IMR-90 (cell line): ENCODE results near the gene CD2AP. TPM values are rescaled to one million over a fixed set of nuclear protein-coding genes. Genes with fewer than 3 reads are reported as not detected.

Source experiments
- ATAC-seq: fragments of 200-7000 bp; cut with Tn5 transposase; 2 replicates; pipeline ENCODE4 v1.9.1; 2020; ENCODE audit warnings: low read depth, mild to moderate bottlenecking, moderate library complexity
- BruUV-seq: library from RNA; stranded (reverse); fragments of 400-500 nt; replicated peaks from 2 replicates; lab custom pipeline; 2021; lab: Mats Ljungman, UMichigan
- CTCF ChIA-PET: fragments of 300-600 bp; formaldehyde crosslinking; extraction: SDS; loops from one replicate; lab custom pipeline; 2021; ENCODE audit warnings: antibody characterized with exemption; lab: Yijun Ruan, JAX
- POLR2A ChIA-PET: fragments of 300-600 bp; sonication (Branson Sonifier 250); formaldehyde crosslinking; loops from one replicate; lab custom pipeline; 2022; ENCODE audit warnings: antibody characterized with exemption; ENCODE audit not compliant: unreplicated experiment; lab: Charles Lee
- DNase-seq: peaks from one replicate; pipeline ENCODE4 v3.0.0; 2013
- H2AFZ ChIP-seq: replicated peaks from 2 replicates; pipeline ENCODE3; 2013; ENCODE audit warnings: low read length, mild to moderate bottlenecking; ENCODE audit not compliant: poor library complexity
- H2AK5ac ChIP-seq: 2 replicates; pipeline ENCODE4 v1.6.1; 2013; ENCODE audit warnings: low read depth, low read length, inconsistent platforms
- H2AK9ac ChIP-seq: replicated peaks from 2 replicates; pipeline ENCODE3; 2013; ENCODE audit warnings: mild to moderate bottlenecking, low read depth, low read length, moderate library complexity; ENCODE audit not compliant: poor library complexity
- H2BK120ac ChIP-seq: 2 replicates; pipeline ENCODE4 v1.6.1; 2013; ENCODE audit warnings: low read depth, low read length, inconsistent platforms
- H2BK15ac ChIP-seq: 3 replicates; pipeline ENCODE4 v1.6.1; 2013; ENCODE audit warnings: low read depth, low read length, inconsistent platforms
- H2BK20ac ChIP-seq: 2 replicates; pipeline ENCODE4 v1.6.1; 2013; ENCODE audit warnings: low read depth, mild to moderate bottlenecking, inconsistent platforms, low read length, moderate library complexity
- H2BK5ac ChIP-seq: 2 replicates; pipeline ENCODE4 v1.6.1; 2013; ENCODE audit warnings: mild to moderate bottlenecking, low read depth, low read length, inconsistent platforms; ENCODE audit not compliant: poor library complexity, severe bottlenecking
- H3K14ac ChIP-seq: replicated peaks from 2 replicates; pipeline ENCODE4 v1.6.1; 2013; ENCODE audit warnings: low read depth, low read length, inconsistent platforms
- H3K18ac ChIP-seq: 2 replicates; pipeline ENCODE4 v1.6.1; 2013; ENCODE audit warnings: low read depth, low read length, control low read depth
- H3K23ac ChIP-seq: 2 replicates; pipeline ENCODE4 v1.6.1; 2013; ENCODE audit warnings: low read depth, low read length, inconsistent platforms
- H3K27ac ChIP-seq: 2 replicates; pipeline ENCODE4 v1.5.1; 2013; ENCODE audit warnings: mild to moderate bottlenecking, control low read depth, low read length; ENCODE audit not compliant: insufficient read depth
- H3K27me3 ChIP-seq: 2 replicates; pipeline ENCODE4 v1.6.1; 2013; ENCODE audit warnings: low read length; ENCODE audit not compliant: control insufficient read depth, insufficient read depth
- H3K36me3 ChIP-seq: 2 replicates; pipeline ENCODE4 v1.6.1; 2013; ENCODE audit warnings: low read length, mixed read lengths; ENCODE audit not compliant: control insufficient read depth, insufficient read depth
- H3K4ac ChIP-seq: 2 replicates; pipeline ENCODE4 v1.6.1; 2013; ENCODE audit warnings: low read depth, low read length, inconsistent platforms
- H3K4me1 ChIP-seq: 2 replicates; pipeline ENCODE4 v1.6.1; 2013; ENCODE audit warnings: low read length, mixed read lengths; ENCODE audit not compliant: control insufficient read depth, insufficient read depth
- H3K4me2 ChIP-seq: 2 replicates; pipeline ENCODE4 v1.6.1; 2013; ENCODE audit warnings: low read depth, mild to moderate bottlenecking, control low read depth, low read length, moderate library complexity
- H3K4me3 ChIP-seq: 2 replicates; pipeline ENCODE4 v1.5.1; 2013; ENCODE audit warnings: low read depth, mild to moderate bottlenecking, control low read depth, low read length, moderate library complexity; ENCODE audit not compliant: insufficient read depth
- H3K56ac ChIP-seq: 2 replicates; pipeline ENCODE4 v1.6.1; 2013; ENCODE audit warnings: low read length, inconsistent platforms; ENCODE audit not compliant: insufficient read depth; ENCODE audit errors: extremely low read depth
- H3K79me1 ChIP-seq, 2 experiments: 2 replicates each; pipeline ENCODE4 v1.6.1; 2013; ENCODE audit warnings: low read length in 2 of 2, inconsistent platforms in 1 of 2, low read depth in 1 of 2
- H3K9ac ChIP-seq: 2 replicates; pipeline ENCODE4 v1.6.1; 2013; ENCODE audit warnings: low read depth, low read length, control low read depth
- H3K9me1 ChIP-seq: 2 replicates; pipeline ENCODE4 v1.6.1; 2013; ENCODE audit warnings: low read length, inconsistent platforms; ENCODE audit not compliant: insufficient read depth
- H3K9me3 ChIP-seq: 2 replicates; pipeline ENCODE4 v1.6.1; 2013; ENCODE audit warnings: low read length; ENCODE audit not compliant: control insufficient read depth, insufficient read depth
- H4K20me1 ChIP-seq: 2 replicates; pipeline ENCODE4 v1.6.1; 2013; ENCODE audit warnings: low read length, inconsistent platforms; ENCODE audit not compliant: insufficient read depth
- H4K5ac ChIP-seq: 2 replicates; pipeline ENCODE4 v1.6.1; 2013; ENCODE audit warnings: mild to moderate bottlenecking, low read depth, low read length, control low read depth
- H4K8ac ChIP-seq, 2 experiments: 2 replicates each; pipeline ENCODE4 v1.6.1; 2013; ENCODE audit warnings: low read depth in 2 of 2, low read length in 2 of 2, control low read depth in 1 of 2, inconsistent platforms in 1 of 2
- H4K91ac ChIP-seq: 2 replicates; pipeline ENCODE4 v1.6.1; 2013; ENCODE audit warnings: low read depth, low read length, inconsistent platforms; ENCODE audit not compliant: insufficient read depth
- CHD1 ChIP-seq: IDR thresholded peaks from 2 replicates; pipeline ENCODE4 v1.6.1; 2012; ENCODE audit warnings: low read depth, low read length, improper control_type of control experiment
- FOS ChIP-seq: fragments of 150-350 bp; IDR thresholded peaks from 2 replicates; pipeline ENCODE4 v1.6.1; 2016; ENCODE audit warnings: low read depth, low read length
- MAFK ChIP-seq: IDR thresholded peaks from 2 replicates; pipeline ENCODE4 v1.6.1; 2012; ENCODE audit warnings: low read depth, low read length, improper control_type of control experiment
- MXI1 ChIP-seq: IDR thresholded peaks from 2 replicates; pipeline ENCODE4 v1.6.1; 2012; ENCODE audit warnings: low read depth, mild to moderate bottlenecking, low read length, moderate library complexity, borderline replicate concordance
- RFX5 ChIP-seq: IDR thresholded peaks from 2 replicates; pipeline ENCODE4 v1.8.0; 2012; ENCODE audit warnings: low read depth, mild to moderate bottlenecking, low read length, moderate library complexity
- SMC3 ChIP-seq: fragments of 150-350 bp; IDR thresholded peaks from 2 replicates; pipeline ENCODE4 v1.6.1; 2016; ENCODE audit warnings: low read depth, mild to moderate bottlenecking, antibody characterized with exemption, low read length, moderate library complexity
- WGBS, 2 experiments: methylation state at CpG; one replicate each; pipeline versions ENCODE4 v1.1.5 to v1.1.7; 2013; ENCODE audit warnings: missing lambda C conversion rate in 2 of 2; ENCODE audit not compliant: insufficient read length in 1 of 2; ENCODE audit errors: extremely low coverage in 2 of 2; 5-methylcytosine and 5-hydroxymethylcytosine counted together
- dilution Hi-C: fragments of 300-500 bp; cut with HindIII; formaldehyde crosslinking; loops from one replicate; pipeline ENCODE4 v1.14.3; 2018; ENCODE audit warnings: low sequenced_read_pairs; ENCODE audit not compliant: unreplicated experiment
- in situ Hi-C: fragments of 300-500 bp; cut with MboI; formaldehyde crosslinking; loops from 3 replicates; pipeline ENCODE4 v1.14.3; 2019; ENCODE audit warnings: low sequenced_read_pairs, inconsistent platforms, mixed read lengths
- intact Hi-C: fragments of 100-400 bp; cut with micrococcal nuclease; formaldehyde crosslinking; loops from 2 replicates; pipeline ENCODE4 v1.10.0; 2022
- polyA plus RNA-seq, 3 experiments: library from polyadenylated mRNA; depleted of rRNA; stranded (reverse); fragments of >200 nt; gene quantifications; 2 replicates each; pipeline ENCODE4 v1.2.3, GENCODE V29; 2012; ENCODE audit warnings: low replicate concordance in 1 of 3
- total RNA-seq: library from RNA; depleted of rRNA; stranded (reverse); fragments of >200 nt; gene quantifications from 2 replicates; pipeline ENCODE4 v1.2.3, GENCODE V29; 2012
- TF ChIP-seq, protein P1 (sequence below): fragments of 150-350 bp; IDR thresholded peaks from 2 replicates; pipeline ENCODE4 v1.6.1; 2016; ENCODE audit warnings: low read depth, mild to moderate bottlenecking, low read length, moderate library complexity, borderline replicate concordance
- TF ChIP-seq, protein P2 (sequence below): fragments of 150-350 bp; IDR thresholded peaks from 2 replicates; pipeline ENCODE4 v1.6.1; 2017; ENCODE audit warnings: mild to moderate bottlenecking, antibody characterized with exemption, low read length, low read depth

Gene CD2AP
- total and polyA plus RNA-seq, 2 of the 4 experiments (the other 2 are of a cell fraction), result 5.3 to 7.5 TPM

DNA sequence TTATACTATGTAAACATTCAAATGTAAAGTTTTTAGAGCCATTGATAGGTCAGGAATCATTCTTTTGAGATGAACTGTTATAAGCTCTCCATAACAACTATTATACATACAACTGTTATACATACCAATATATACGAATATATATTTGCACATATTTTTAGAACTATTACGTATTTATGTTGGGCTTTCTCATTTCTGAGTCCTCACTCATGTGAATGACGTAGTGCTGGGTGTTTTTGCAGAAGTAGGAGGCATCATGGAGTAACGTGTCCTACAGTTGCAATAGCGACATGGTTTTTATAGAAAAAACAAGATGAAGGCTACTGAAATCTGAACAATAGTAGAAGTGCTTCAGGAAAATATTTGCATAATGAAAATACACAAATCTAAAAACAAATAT is 184.4 kb downstream of the CD2AP start:
- CTCF ChIA-PET, result no interaction called here

More for the DNA sequence above, 184.4 kb downstream of the CD2AP start:
- H3K14ac ChIP-seq, result no peak overlapping the region
- no peak overlapping the region for H2AK9ac ChIP-seq
- POLR2A ChIA-PET, result no interaction called here
- no peak overlapping the region for H3K9ac ChIP-seq
- no peak overlapping the region for H3K23ac ChIP-seq
- in situ Hi-C loops, result no loop called here
- intact Hi-C loops, result no loop called here
- no CpG with 5 or more reads among the region's 5 CpGs for WGBS, 2 experiments
- no peak overlapping the region for H2AK5ac ChIP-seq
- H2BK20ac ChIP-seq, result no peak overlapping the region
- no peaks in the 10 kb centered on the region for H3K36me3 ChIP-seq
- no peak overlapping the region for H3K27ac ChIP-seq
- no peak for TF ChIP-seq MXI1
- TF ChIP-seq SMC3, result no peak
- TF ChIP-seq, protein P1, sequence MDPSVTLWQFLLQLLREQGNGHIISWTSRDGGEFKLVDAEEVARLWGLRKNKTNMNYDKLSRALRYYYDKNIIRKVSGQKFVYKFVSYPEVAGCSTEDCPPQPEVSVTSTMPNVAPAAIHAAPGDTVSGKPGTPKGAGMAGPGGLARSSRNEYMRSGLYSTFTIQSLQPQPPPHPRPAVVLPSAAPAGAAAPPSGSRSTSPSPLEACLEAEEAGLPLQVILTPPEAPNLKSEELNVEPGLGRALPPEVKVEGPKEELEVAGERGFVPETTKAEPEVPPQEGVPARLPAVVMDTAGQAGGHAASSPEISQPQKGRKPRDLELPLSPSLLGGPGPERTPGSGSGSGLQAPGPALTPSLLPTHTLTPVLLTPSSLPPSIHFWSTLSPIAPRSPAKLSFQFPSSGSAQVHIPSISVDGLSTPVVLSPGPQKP, result no peak
- TF ChIP-seq, protein P2, sequence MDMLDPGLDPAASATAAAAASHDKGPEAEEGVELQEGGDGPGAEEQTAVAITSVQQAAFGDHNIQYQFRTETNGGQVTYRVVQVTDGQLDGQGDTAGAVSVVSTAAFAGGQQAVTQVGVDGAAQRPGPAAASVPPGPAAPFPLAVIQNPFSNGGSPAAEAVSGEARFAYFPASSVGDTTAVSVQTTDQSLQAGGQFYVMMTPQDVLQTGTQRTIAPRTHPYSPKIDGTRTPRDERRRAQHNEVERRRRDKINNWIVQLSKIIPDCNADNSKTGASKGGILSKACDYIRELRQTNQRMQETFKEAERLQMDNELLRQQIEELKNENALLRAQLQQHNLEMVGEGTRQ, result no peak
- TF ChIP-seq FOS, result no peak
- TF ChIP-seq CHD1, result no peak
- no peak for TF ChIP-seq RFX5
- TF ChIP-seq MAFK, result no peak
- H2BK120ac ChIP-seq, result no peak overlapping the region
- no TSS peak for BruUV-seq
- no peak overlapping the region for H4K91ac ChIP-seq
- no peaks in the 10 kb centered on the region for H3K9me3 ChIP-seq
- H3K4ac ChIP-seq, result no peak overlapping the region
- H3K56ac ChIP-seq, result no peak overlapping the region
- no peak overlapping the region for H2AFZ ChIP-seq
- no peak overlapping the region for H4K5ac ChIP-seq
- H3K79me1 ChIP-seq, result no peaks in the 10 kb centered on the region
- H3K4me1 ChIP-seq, result no peaks in the 10 kb centered on the region
- H4K20me1 ChIP-seq, result no peaks in the 10 kb centered on the region
- no peak overlapping the region for H2BK15ac ChIP-seq
- no peaks in the 10 kb centered on the region for H3K9me1 ChIP-seq
- no peaks in the 10 kb centered on the region; the same call in 1 of the 2 replicates for H3K27me3 ChIP-seq
- no peak for ATAC-seq
- dilution Hi-C loops, result no loop called here
- no peak overlapping the region for H3K4me3 ChIP-seq
- H2BK5ac ChIP-seq, result no peak overlapping the region
- no peak overlapping the region for H3K18ac ChIP-seq
- no peak for DNase-seq
- H4K8ac ChIP-seq, result no peak overlapping the region
- H3K4me2 ChIP-seq, result no peak overlapping the region
